ENCODE results near the gene MAN2B1.
A peak's percentile ranks its signal among the peaks of the same experiment; 100 is the strongest.
"Not testable (repeated sequence)": the region's sequence is repeated elsewhere in the genome, so short reads cannot be mapped to it uniquely, and the experiment has no call there.

Gene MAN2B1

GRCh38 chr19:12687496-12688196, 21.1 kb upstream of the MAN2B1 start, which contains the start of gene GNG14:
Gene GNG14 (plus strand): TSS chr19:12687998. CDS start chr19:12688049, 51 bp downstream.
- no peak for DNase-seq

GRCh38 chr19:12685831-12686230, 19.3 kb upstream of the MAN2B1 start:
- DNase-seq = no peak

- peak; percentile 91 for DNase-seq
Measured at GRCh38 chr19:12681074-12681987, 14.8 kb upstream of the MAN2B1 start, which contains the start of gene DHPS. Gene DHPS (minus strand): TSS chr19:12681880. CDS start chr19:12681766, 114 bp downstream.

DNA sequence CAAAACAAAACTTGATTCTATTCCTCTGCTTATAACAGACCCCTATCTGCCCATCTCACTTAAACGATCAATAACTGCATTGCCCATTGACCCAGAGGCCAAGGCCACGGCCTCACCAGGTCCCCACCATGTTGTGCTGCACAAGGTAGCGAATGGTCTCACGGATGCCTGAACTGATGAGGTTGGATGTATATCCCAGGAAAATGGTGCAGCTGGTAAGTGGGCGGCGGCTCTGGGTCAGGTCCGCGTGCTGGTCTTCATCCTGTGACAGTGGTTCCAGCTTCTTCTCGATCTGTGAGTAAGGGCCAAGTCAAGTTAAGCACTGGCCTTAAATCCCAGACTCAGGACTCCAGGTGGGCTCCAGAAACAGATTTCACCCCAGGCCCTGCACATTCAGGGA, 13.5 kb upstream of the MAN2B1 start:
- no peak for DNase-seq

GRCh38 chr19:12678039-12678438, 11.5 kb upstream of the MAN2B1 start:
- DNase-seq = not testable (repeated sequence)

DNA sequence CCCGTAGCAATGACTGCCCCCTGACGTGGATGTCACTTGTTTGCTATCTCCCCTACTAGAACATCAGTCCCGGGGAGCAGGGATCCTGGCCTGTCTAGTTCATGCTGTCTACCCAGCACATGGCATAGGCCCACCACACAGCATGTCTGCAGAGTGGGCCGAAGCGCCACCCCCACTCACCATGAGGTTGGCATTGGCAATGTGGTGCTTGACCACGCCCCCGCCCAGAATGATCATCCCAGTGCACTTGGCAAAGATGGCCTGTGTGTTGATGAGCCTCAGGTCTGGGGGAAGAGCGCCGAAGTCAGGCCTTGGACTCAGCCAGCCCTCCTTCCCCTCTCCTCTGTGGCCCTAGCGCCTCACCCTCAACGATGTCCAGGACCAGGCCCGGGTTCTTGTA, 10.4 kb upstream of the MAN2B1 start:
- no peak for DNase-seq

DNA sequence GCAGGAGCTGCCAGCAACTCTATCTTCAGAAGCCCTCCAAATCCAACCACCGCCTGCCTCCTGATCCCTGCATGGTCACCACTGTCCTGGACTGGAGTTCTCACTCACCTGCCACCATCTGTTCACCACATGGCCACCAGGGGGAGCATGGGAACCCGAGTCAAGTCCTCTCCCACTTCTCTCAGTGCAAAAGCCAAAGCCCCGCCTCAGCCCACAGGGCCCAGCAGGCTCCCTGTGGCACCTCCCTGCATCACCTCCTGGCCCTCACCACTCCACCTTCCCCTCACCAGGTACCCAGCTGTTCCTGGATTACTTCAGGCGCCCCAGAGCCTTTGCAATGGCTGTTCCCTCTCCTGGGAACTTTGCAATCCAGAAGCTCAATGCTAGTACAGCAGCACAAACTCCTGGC, 9.8 kb upstream of the MAN2B1 start:
- peak; percentile 88 for DNase-seq

DNA sequence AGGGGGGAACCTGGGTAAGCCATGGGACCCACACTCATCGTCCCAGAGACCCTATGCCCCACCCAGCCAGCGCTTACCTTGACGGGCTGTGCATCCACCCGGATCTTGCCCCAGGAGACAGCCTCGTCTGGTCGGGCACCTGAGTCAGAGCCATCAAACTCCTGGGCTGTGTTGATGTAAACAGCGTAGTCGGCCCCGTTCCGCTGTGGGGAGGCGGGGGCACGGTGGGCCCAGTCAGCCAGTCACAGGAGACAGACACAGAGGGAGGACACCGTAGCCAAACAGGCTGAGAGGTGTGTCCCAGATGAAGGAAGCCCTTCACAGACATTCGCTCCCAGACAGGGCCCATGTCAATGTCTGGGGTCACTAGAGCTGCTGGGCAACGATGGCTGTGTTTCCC, 9.4 kb upstream of the MAN2B1 start:
- DNase-seq = no peak

GRCh38 chr19:12675399-12675798, 8.9 kb upstream of the MAN2B1 start:
- no peak for DNase-seq

GRCh38 chr19:12672744-12673143, 6.2 kb upstream of the MAN2B1 start:
- no peak for DNase-seq

- DNase-seq = no peak
Measured at GRCh38 chr19:12670159-12670928, 3.8 kb upstream of the MAN2B1 start.

GRCh38 chr19:12669270-12670158, 3.0 kb upstream of the MAN2B1 start:
- peak; percentile 90 for DNase-seq

DNA sequence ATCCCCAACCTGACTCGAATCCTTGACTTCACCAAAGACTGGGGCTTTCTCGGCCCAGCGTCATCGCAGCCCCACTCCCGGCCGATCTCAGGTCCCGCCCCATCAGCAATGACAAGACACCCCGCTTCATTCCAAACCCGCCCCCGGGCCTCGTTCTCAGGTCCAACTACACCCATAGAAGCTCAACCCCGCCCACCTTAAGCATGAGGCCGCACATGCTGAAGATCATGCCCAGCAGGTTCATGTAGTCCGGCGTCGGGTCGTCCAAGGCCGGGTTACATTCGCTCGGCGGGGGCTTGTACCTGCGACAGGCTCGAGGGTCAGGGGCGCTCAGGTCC, 2.4 kb upstream of the MAN2B1 start:
- peak; percentile 72 for DNase-seq

DNA sequence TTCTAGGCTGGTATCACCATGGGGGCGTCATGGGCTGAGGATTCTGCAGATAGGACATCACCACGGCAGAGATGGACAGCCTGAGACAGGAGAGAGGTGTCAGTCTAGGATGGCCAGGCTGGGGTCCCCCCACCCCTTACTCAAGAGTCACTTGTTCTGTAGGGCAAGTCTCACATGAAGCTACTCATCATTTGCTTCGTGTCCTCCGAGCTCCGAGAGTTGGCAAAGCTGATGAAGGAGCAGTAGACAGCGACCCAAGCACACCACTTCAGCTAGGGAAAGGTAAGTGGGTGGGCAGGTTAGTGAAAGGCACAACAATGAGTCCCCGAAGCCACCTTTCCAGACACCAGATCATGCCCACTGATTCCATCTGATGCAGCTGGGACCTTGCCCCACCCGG, 1.8 kb upstream of the MAN2B1 start:
- no peak for DNase-seq

DNA sequence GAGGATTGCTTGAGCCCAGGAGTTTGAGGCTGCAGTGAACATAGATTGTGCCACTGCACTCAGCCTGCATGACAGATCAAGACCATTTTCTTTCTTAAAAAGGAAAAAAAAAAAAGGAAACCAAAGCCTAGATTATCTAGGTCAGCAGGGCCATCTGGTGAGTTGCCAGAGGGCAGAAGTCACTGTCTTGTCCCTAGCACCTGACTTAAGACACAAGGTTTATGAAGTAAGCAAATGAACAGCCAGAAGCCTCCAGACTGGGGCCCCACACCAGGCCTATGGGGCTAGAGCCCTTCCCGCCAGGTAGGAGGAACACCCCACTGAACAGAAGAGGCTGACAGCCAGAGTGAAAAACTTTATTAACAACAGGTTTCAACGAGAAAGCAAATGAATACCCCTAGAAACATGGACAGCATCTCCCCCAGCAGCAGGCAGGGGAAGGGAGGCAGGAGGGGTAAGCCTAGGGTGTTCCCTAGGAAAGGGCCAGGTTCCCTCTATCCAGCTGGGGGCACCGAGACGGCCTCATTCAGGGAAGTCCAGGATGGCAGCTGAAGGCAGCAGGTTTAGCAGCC, 1.3 kb upstream of the MAN2B1 start:
- no peak for DNase-seq

- no peak for DNase-seq
Measured at GRCh38 chr19:12665671-12666264, 774 bp downstream of the MAN2B1 start.

DNA sequence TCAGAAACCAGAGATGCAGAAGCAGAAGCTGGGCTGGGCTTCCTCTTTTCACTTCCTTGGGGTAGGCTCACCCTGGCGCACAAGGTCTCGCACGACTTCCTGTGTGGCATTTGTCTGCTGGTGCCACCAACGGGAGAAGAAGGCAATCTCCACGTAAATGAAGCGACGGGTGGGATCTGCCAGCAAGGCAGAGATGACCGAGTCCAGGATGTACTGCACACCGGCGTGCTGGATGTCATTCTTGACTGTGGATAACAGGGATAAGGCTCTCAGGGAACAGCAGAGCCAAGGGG, 1.3 kb downstream of the MAN2B1 start:
- no peak for DNase-seq

DNA sequence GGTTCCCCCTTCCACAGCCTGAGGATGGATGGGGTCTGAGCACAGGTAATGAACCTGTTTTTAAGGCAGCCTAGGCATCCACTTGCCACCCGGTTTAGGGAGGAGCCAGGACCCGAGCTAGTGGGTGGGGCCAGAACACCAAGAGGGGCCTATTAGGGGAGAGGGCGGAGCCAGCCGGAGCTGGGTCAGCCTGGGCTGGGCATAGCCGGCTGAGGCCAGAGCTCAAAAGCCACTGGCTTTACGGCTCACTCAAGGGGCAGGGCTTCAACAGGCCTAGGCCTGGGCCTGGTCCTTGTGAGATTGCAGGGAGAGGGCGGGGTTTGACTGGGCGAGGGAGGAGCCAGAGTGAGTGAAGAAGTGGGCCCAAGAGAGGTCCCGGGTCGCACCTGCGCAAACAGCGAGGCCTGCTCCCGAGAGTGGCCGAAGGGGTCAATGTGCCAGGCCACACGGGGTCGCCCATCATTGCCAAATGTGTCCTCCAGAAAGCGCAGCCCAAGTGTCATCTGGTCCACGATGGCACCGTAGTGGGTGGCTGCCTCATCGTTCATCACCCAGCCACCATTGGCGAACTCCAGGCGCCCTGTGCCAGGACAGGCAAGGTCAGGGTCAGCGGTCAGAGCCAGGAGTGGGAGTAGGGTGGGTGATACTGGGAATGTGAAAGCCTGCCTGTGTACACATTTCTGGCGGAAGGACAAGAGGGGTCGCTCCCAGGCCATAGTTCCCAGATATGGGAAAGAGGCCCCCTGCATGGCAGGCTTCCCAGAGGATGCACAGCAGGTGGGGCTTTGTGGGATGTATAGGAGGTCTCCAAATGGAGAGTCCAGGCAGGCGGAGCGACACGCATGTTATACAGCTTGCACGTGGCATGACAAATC, 1.9 kb downstream of the MAN2B1 start:
- DNase-seq = no peak

GRCh38 chr19:12660980-12661379, 5.6 kb downstream of the MAN2B1 start:
- no peak for DNase-seq

DNA sequence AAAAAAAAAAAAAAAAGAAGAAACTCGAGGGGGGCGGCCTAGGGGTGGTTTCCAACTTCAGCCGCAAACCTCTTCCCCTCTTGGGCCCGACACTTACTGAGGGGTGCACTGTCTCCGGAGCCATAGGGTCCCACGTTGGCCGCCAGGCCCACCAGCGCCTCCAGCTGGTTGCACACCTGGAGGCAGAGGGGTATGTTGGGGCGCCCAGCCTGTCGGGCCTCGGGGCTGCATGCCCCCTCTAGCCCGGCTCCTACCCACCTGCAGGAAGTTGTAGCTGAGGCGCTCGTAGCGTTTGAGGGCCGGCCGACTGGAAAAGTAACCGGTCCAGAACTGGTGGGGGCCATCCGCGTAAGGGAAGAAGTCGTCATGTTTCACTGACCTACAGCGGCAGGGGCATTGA, 8.6 kb downstream of the MAN2B1 start:
- DNase-seq = no peak

All from right forelimb (tissue), 1 donor.